H54 (cell line): ENCODE results near the gene CD47.

Source experiments
- DNase-seq: peaks from one replicate; pipeline ENCODE4 v3.0.0; 2011; ENCODE audit warnings: low spot score, mixed read lengths; ENCODE audit not compliant: insufficient read length
- FAIRE-seq: peaks from 3 replicates; lab custom pipeline; 2011; peaks lifted over from hg19 to GRCh38; lab: Jason Lieb, UNC
- POLR2A ChIP-seq: IDR thresholded peaks from 2 replicates; pipeline ENCODE4 v1.6.1; 2011; ENCODE audit warnings: low read depth, mild to moderate bottlenecking, low read length

The CD47 gene

DNA sequence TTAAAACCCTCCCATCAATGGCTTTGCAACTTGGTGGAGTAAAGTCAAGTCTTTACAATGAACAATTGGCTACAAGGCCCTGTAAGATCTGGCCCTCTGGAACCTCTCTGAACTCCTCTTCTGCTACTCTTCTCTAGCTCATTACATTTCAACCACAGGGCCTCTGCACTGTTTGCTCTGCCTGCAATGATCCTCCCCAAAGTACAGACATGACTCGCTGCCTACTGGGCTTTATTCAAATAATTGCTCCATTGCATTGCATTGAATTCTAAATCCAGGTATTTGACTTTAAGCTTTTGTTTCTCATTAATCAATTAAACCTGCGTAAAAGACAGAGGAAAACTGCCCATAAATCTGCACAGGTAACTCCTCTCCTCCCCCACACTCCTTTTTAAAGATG lies 96.7 kb downstream of the CD47 start:
- no peak for FAIRE-seq
- DNase-seq = no peak

DNA sequence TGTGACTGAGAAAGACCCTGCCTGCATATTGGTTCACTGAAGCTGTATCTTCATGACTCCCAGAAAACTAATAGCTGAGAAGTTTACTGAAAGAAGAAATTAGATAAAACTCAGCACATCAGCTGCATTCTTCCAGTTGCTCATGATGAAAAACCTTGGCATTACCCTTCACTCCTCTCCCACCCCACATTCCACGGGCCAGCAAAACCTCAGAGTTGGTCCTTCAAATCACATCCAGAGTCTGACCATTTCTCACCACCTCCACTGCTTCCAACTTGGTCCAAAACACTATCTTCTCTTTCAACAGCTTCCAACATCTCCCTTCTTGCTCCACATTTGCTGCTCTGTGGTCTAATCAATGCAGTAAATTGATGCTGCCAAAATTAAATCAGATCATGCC lies 97.1 kb downstream of the CD47 start:
- FAIRE-seq (peak; percentile 68), DNase-seq (no peak)
- no peak for TF ChIP-seq POLR2A

More for the DNA sequence above, 96.7 kb downstream of the CD47 start:
- TF ChIP-seq POLR2A = no peak
